ENCODE measurements around the gene ADORA2A.

ADORA2A gene

DNA sequence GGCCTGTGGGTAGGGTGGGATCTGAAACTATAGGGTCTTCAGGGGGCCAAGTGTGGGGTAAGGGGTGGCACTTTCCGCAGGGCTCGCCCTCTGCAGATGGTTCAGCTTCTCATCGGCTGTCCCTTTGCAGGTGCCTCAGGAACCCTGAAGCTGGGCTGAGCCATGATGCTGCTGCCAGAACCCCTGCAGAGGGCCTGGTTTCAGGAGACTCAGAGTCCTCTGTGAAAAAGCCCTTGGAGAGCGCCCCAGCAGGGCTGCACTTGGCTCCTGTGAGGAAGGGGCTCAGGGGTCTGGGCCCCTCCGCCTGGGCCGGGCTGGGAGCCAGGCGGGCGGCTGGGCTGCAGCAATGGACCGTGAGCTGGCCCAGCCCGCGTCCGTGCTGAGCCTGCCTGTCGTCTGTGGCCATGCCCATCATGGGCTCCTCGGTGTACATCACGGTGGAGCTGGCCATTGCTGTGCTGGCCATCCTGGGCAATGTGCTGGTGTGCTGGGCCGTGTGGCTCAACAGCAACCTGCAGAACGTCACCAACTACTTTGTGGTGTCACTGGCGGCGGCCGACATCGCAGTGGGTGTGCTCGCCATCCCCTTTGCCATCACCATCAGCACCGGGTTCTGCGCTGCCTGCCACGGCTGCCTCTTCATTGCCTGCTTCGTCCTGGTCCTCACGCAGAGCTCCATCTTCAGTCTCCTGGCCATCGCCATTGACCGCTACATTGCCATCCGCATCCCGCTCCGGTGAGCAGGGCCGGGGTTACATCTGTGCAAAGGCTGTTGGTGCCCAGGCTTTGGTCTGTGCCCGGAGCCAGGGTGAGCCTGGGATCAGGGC, 5.8 kb downstream of the ADORA2A start:
- no peak for DNase-seq
- Mint-ChIP-seq H3K9me3 (no peaks in the 10 kb centered on the region), H3K4me1 (peaks cover 33% of the 10 kb centered on the region), H3K27me3 (ENCODE audit: low read depth, poor library complexity) (peaks cover 10% of the 10 kb centered on the region), H3K27ac (no peak overlapping the region), H3K4me3 (no peak overlapping the region), H3K36me3 (ENCODE audit: low read depth) (no peaks in the 10 kb centered on the region)
- TF ChIP-seq, protein P1, sequence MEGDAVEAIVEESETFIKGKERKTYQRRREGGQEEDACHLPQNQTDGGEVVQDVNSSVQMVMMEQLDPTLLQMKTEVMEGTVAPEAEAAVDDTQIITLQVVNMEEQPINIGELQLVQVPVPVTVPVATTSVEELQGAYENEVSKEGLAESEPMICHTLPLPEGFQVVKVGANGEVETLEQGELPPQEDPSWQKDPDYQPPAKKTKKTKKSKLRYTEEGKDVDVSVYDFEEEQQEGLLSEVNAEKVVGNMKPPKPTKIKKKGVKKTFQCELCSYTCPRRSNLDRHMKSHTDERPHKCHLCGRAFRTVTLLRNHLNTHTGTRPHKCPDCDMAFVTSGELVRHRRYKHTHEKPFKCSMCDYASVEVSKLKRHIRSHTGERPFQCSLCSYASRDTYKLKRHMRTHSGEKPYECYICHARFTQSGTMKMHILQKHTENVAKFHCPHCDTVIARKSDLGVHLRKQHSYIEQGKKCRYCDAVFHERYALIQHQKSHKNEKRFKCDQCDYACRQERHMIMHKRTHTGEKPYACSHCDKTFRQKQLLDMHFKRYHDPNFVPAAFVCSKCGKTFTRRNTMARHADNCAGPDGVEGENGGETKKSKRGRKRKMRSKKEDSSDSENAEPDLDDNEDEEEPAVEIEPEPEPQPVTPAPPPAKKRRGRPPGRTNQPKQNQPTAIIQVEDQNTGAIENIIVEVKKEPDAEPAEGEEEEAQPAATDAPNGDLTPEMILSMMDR (IDR thresholded peaks at IDR 0.05), result no peak

DNA sequence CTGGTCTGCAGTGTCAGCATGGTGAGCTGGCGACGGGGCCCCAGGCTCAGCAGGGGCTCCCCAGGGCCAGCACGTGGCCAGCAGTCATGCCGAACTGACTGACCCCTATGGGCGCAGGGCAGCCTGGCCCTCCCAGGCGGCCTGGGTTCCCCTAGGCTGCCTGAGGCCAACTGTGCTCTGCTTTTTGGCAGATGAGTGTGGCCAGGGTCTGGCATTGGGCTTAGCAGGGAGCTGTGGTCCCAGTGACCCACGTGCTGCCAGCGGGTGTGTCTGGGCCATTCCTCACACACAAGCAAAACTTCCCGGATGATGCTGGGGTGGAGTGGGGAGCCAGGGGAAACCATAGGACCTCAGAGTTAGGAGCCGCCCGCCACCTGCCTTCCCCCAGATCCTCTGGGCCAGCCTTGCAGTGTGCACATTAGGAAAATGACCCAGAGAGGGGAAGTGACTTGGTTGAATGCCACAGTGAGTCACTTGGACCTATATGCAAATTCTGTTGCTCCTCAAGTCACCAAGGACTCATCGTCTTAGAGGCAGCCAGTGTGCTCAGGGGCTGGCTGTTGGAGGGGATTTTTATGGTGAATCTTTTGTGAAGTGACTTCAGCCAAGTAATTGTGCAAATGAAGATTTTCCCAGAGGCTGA, 6.5 kb downstream of the ADORA2A start:
- no peak for DNase-seq
- TF ChIP-seq, protein P1 (IDR thresholded peaks at IDR 0.05), result no peak
- Mint-ChIP-seq H3K4me3 (no peak overlapping the region), H3K27me3 (ENCODE audit: low read depth, poor library complexity) (peaks cover 8% of the 10 kb centered on the region), H3K4me1 (peaks cover 26% of the 10 kb centered on the region), H3K27ac (no peak overlapping the region), H3K9me3 (no peaks in the 10 kb centered on the region), H3K36me3 (ENCODE audit: low read depth) (no peaks in the 10 kb centered on the region)

DNA sequence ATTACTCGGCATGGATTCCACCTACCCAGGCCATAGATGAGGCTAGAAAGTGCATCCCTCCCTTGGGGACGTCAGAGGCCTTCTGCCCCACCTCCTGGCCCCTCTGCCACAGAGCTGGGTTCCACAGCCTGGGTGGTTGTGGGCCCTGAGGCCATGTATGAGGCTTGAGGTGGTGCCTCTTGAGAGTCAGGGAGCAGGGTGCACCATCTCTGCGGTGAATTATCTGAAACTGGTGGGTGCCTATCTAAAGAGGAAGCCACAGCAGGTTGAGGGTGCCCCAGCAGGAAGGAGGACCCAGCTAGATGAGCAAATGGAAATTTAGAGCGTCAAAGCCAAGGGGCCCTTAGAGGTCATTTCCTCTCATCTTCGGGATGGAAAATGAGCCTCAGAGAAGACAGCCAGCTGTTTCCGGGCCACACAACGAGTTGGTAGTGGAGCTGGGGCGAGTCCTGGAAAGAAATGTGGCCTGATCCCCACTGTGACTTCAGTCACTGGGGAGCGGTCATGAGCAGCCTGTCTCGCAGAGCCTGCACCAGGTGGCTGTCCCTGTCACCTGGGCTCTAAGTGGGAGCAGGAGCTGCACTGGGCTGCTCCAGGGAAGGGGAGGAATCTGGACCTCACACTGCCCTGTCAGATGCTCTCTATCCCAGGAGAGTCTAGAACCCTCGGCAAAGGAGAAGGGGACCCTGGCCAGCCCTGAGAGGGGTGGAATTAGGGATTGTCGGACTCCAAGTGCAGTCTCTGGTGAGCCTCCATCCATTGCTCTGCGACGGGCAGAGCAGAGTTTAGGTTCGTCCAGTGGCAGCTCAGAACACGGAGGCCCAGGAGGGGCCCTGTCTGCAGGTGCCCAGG, 7.3 kb downstream of the ADORA2A start:
- Mint-ChIP-seq H3K27ac (no peak overlapping the region), H3K9me3 (no peaks in the 10 kb centered on the region), H3K4me1 (peaks cover 19% of the 10 kb centered on the region), H3K36me3 (ENCODE audit: low read depth) (no peaks in the 10 kb centered on the region), H3K27me3 (ENCODE audit: low read depth, poor library complexity) (peaks cover 8% of the 10 kb centered on the region), H3K4me3 (no peak overlapping the region)
- TF ChIP-seq, protein P1 (IDR thresholded peaks at IDR 0.05), result no peak
- no peak for DNase-seq

DNA sequence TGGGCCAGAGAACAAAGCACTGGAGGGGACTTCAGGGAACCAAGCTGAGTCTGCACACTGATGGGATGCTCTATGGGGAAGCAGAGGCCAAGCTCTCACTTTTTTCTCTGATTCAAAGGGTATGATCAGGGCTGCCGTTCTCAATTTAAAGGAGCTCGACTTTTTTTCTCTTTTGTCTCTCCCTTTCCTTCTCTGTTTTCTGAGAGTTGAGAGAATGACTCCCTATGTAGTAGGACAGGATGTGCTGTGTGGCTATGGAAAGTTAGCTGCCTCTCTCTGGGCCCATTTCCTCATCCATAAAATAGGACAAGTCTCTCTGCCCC, 7.9 kb downstream of the ADORA2A start:
- peaks cover 3% of the 10 kb centered on the region for H3K27me3 Mint-ChIP-seq (ENCODE audit: low read depth, poor library complexity)
- H3K4me1 Mint-ChIP-seq, result peaks cover 19% of the 10 kb centered on the region
- no peak overlapping the region for H3K27ac Mint-ChIP-seq
- DNase-seq, result no peak
- no peaks in the 10 kb centered on the region for H3K36me3 Mint-ChIP-seq (ENCODE audit: low read depth)
- H3K9me3 Mint-ChIP-seq, result no peaks in the 10 kb centered on the region
- no peak overlapping the region for H3K4me3 Mint-ChIP-seq
- TF ChIP-seq, protein P1 (IDR thresholded peaks at IDR 0.05), result no peak

DNA sequence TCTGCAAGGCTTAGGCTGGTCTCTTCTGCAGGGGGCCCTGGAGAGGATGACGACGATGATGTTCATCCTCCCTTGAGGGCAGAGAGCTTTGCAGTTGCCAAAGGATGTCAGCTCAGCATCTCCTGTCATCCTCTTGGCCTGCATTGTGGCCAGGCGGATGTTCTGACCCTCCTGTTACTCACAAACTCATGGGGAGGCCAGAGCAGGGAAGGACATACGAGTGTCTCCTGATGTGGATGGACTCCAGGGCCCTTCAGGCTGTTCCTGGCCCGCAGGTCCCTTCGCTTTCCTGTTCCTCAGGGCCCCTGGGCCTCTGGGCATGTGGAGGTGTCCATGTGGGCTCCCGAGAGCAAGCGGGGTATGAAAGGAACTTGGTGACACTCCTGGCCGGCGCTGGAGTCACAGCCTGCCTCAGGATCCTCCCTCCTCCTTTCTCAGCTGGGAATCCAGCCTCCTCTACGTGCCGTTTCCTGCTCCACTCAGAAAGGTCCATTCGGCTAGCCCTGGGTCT, 8.5 kb downstream of the ADORA2A start:
- no peak for DNase-seq
- Mint-ChIP-seq H3K36me3 (ENCODE audit: low read depth) (no peaks in the 10 kb centered on the region), H3K4me3 (no peak overlapping the region), H3K27ac (no peak overlapping the region), H3K27me3 (ENCODE audit: low read depth, poor library complexity) (peaks cover 3% of the 10 kb centered on the region), H3K9me3 (no peaks in the 10 kb centered on the region), H3K4me1 (peaks cover 19% of the 10 kb centered on the region)
- TF ChIP-seq, protein P1 (IDR thresholded peaks at IDR 0.05), result no peak
